HG03135 (cell line): ENCODE measurements around the gene ERP29.
"Not testable (repeated sequence)": the region's sequence is repeated elsewhere in the genome, so short reads cannot be mapped to it uniquely, and the experiment has no call there.

Source experiments
- ATAC-seq: cut with Tn5 transposase; IDR thresholded peaks from one replicate; pipeline ENCODE4 v1.9.1; 2021; ENCODE audit warnings: mild to moderate bottlenecking, moderate library complexity; ENCODE audit not compliant: unreplicated experiment

ERP29 gene

GRCh38 chr12:112000820-112001219 lies 12.4 kb upstream of the ERP29 start:
- no peak for ATAC-seq

GRCh38 chr12:112001576-112001975 lies 11.7 kb upstream of the ERP29 start:
- ATAC-seq: no peak

- ATAC-seq: no peak
These were observed 9.2 kb upstream of the ERP29 start for GRCh38 chr12:112004041-112004440.

GRCh38 chr12:112005419-112006395 lies 7.5 kb upstream of the ERP29 start:
- no peak for ATAC-seq

GRCh38 chr12:112007945-112008344 lies 5.3 kb upstream of the ERP29 start:
- no peak for ATAC-seq

GRCh38 chr12:112008918-112009317 lies 4.3 kb upstream of the ERP29 start:
- no peak for ATAC-seq

- not testable (repeated sequence) for ATAC-seq
These were observed 3.6 kb upstream of the ERP29 start for GRCh38 chr12:112009596-112009995.

GRCh38 chr12:112010415-112011344 lies 2.5 kb upstream of the ERP29 start:
- no peak for ATAC-seq

- no peak for ATAC-seq
These were observed 1.5 kb upstream of the ERP29 start for GRCh38 chr12:112011685-112012084.

- peak; percentile 28 for ATAC-seq
These were observed 576 bp downstream of the ERP29 start for GRCh38 chr12:112013601-112014402.

- no peak for ATAC-seq
These were observed 2.7 kb downstream of the ERP29 start for GRCh38 chr12:112015938-112016337.

GRCh38 chr12:112017041-112017440 lies 3.8 kb downstream of the ERP29 start:
- ATAC-seq: no peak

GRCh38 chr12:112018571-112019237 lies 5.5 kb downstream of the ERP29 start:
- no peak for ATAC-seq

GRCh38 chr12:112020947-112021457 lies 7.8 kb downstream of the ERP29 start:
- ATAC-seq: no peak

- no peak for ATAC-seq
These were observed 9.2 kb downstream of the ERP29 start for GRCh38 chr12:112022241-112023016.

- ATAC-seq: no peak
These were observed 10.7 kb downstream of the ERP29 start for GRCh38 chr12:112023759-112024396.

GRCh38 chr12:112025808-112026375 lies 12.7 kb downstream of the ERP29 start:
- no peak for ATAC-seq

- no peak for ATAC-seq
These were observed 16.1 kb downstream of the ERP29 start for GRCh38 chr12:112029301-112029700.
